ENCODE measurements around the gene DPM2. TPM values are rescaled to one million over a fixed set of nuclear protein-coding genes. Genes with fewer than 3 reads are reported as not detected.

DPM2 gene
- total RNA-seq, 1 experiment from 2014 or later: 56.1 TPM

DNA sequence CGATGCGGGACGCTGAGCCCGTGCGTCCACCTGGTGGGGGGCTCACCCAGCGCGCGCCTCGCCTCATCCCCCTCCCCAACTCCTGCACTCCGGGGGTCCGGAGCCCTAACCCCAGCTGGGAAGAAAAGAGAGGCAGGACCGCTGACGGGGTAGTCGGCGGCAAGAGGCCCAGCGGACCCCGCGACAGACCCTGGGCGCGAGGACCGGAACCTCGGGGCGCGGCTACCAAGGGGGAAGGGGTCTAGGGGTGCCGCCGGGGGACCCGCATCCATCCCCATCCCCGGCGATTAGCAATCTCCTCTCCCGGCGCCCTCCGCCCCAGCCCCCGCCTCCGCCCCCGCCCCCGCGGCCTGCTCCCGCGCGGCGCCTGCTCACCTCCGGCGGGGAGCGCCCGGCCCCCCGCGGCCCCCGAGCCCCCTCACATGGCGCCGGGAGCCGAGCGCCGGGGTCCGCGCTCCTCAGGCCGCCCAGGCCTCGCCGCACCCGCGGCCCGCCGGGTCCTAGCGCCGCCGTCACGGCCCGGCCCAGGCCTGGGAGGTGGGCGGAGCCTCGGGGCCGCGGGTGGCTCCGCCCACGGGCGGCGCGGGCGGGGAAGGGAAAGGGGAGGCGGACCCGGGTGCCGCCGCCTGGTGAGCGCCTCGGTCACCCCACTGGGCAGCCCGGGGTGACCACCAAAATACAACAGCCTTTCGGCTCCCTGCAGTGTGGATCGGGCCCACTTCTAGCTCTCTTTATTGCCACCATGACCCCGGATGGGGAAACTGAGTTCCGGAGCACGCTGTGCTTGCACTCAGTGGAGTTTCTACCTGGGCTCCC, 38.3 kb downstream of the DPM2 start, which contains the start of gene ST6GALNAC6 (continued):
- TF ChIP-seq AFF4 (CRISPR knock-in tag; IDR thresholded peaks at IDR 0.05; ENCODE audit: borderline replicate concordance) (no peak), TP53 (CRISPR knock-in tag; IDR thresholded peaks at IDR 0.05) (0 out of 2 replicates have a peak, but pooled peaks have one; percentile 32), FOXJ3 (CRISPR knock-in tag; IDR thresholded peaks at IDR 0.05; ENCODE audit: borderline replicate concordance) (no peak), E2F5 (CRISPR knock-in tag; IDR thresholded peaks at IDR 0.05) (no peak), ZNF138 (CRISPR knock-in tag; conservative IDR thresholded peaks at IDR 0.05) (no peak), CREM (CRISPR knock-in tag; IDR thresholded peaks at IDR 0.05) (no peak), OVOL2 (CRISPR knock-in tag; IDR thresholded peaks at IDR 0.05; ENCODE audit: borderline replicate concordance) (no peak), ZSCAN18 (CRISPR knock-in tag; IDR thresholded peaks at IDR 0.05) (no peak), NFYB (CRISPR knock-in tag; conservative IDR thresholded peaks at IDR 0.05; ENCODE audit: low read depth) (no peak), CREB1 (CRISPR knock-in tag; IDR thresholded peaks at IDR 0.05) (no peak), ZNF232 (CRISPR knock-in tag; IDR thresholded peaks at IDR 0.05) (no peak), ETV6 (CRISPR knock-in tag; IDR thresholded peaks at IDR 0.05) (no peak), PRRX2 (CRISPR knock-in tag; IDR thresholded peaks at IDR 0.05) (no peak), MYBL2 (CRISPR knock-in tag; IDR thresholded peaks at IDR 0.05) (no peak), NR3C1 (CRISPR knock-in tag; conservative IDR thresholded peaks at IDR 0.05; ENCODE audit: low read depth) (no peak), NFE2L1 (CRISPR knock-in tag; IDR thresholded peaks at IDR 0.05) (no peak), FOXK1 (CRISPR knock-in tag; IDR thresholded peaks at IDR 0.05) (no peak), SOX15 (CRISPR knock-in tag; IDR thresholded peaks at IDR 0.05) (no peak), TCF7 (CRISPR knock-in tag; IDR thresholded peaks at IDR 0.05; ENCODE audit: low read depth) (no peak), RELA (CRISPR knock-in tag; IDR thresholded peaks at IDR 0.05; ENCODE audit: borderline replicate concordance) (no peak), FOXP1 (CRISPR knock-in tag; IDR thresholded peaks at IDR 0.05; ENCODE audit: borderline replicate concordance) (no peak), MXD4 (CRISPR knock-in tag; IDR thresholded peaks at IDR 0.05; ENCODE audit: borderline replicate concordance) (no peak), GTF2I (CRISPR knock-in tag; conservative IDR thresholded peaks at IDR 0.05) (no peak), EMX1 (CRISPR knock-in tag; IDR thresholded peaks at IDR 0.05) (no peak), NFATC4 (CRISPR knock-in tag; IDR thresholded peaks at IDR 0.05) (no peak)
- TF ChIP-seq, protein P1, sequence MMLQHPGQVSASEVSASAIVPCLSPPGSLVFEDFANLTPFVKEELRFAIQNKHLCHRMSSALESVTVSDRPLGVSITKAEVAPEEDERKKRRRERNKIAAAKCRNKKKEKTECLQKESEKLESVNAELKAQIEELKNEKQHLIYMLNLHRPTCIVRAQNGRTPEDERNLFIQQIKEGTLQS (CRISPR knock-in tag; conservative IDR thresholded peaks at IDR 0.05): no peak
- TF ChIP-seq, protein P2, sequence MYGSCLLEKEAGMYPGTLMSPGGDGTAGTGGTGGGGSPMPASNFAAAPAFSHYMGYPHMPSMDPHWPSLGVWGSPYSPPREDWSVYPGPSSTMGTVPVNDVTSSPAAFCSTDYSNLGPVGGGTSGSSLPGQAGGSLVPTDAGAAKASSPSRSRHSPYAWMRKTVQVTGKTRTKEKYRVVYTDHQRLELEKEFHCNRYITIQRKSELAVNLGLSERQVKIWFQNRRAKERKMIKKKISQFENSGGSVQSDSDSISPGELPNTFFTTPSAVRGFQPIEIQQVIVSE (CRISPR knock-in tag; IDR thresholded peaks at IDR 0.05; ENCODE audit: borderline replicate concordance): no peak
- TF ChIP-seq, protein P3, sequence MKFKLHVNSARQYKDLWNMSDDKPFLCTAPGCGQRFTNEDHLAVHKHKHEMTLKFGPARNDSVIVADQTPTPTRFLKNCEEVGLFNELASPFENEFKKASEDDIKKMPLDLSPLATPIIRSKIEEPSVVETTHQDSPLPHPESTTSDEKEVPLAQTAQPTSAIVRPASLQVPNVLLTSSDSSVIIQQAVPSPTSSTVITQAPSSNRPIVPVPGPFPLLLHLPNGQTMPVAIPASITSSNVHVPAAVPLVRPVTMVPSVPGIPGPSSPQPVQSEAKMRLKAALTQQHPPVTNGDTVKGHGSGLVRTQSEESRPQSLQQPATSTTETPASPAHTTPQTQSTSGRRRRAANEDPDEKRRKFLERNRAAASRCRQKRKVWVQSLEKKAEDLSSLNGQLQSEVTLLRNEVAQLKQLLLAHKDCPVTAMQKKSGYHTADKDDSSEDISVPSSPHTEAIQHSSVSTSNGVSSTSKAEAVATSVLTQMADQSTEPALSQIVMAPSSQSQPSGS (CRISPR knock-in tag; IDR thresholded peaks at IDR 0.05; ENCODE audit: borderline replicate concordance, low read depth): no peak
- TF ChIP-seq, protein P4, sequence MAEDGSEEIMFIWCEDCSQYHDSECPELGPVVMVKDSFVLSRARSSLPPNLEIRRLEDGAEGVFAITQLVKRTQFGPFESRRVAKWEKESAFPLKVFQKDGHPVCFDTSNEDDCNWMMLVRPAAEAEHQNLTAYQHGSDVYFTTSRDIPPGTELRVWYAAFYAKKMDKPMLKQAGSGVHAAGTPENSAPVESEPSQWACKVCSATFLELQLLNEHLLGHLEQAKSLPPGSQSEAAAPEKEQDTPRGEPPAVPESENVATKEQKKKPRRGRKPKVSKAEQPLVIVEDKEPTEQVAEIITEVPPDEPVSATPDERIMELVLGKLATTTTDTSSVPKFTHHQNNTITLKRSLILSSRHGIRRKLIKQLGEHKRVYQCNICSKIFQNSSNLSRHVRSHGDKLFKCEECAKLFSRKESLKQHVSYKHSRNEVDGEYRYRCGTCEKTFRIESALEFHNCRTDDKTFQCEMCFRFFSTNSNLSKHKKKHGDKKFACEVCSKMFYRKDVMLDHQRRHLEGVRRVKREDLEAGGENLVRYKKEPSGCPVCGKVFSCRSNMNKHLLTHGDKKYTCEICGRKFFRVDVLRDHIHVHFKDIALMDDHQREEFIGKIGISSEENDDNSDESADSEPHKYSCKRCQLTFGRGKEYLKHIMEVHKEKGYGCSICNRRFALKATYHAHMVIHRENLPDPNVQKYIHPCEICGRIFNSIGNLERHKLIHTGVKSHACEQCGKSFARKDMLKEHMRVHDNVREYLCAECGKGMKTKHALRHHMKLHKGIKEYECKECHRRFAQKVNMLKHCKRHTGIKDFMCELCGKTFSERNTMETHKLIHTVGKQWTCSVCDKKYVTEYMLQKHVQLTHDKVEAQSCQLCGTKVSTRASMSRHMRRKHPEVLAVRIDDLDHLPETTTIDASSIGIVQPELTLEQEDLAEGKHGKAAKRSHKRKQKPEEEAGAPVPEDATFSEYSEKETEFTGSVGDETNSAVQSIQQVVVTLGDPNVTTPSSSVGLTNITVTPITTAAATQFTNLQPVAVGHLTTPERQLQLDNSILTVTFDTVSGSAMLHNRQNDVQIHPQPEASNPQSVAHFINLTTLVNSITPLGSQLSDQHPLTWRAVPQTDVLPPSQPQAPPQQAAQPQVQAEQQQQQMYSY (CRISPR knock-in tag; IDR thresholded peaks at IDR 0.05): no peak
